MCF 10A (cell line): ENCODE data around the gene NOCT. TPM values are rescaled to one million over a fixed set of nuclear protein-coding genes. Genes with fewer than 3 reads are reported as not detected.

Experiments
- BruUV-seq: library from RNA; stranded (reverse); fragments of 400-500 nt; replicated peaks from 2 replicates; lab custom pipeline; 2021; lab: Mats Ljungman, UMichigan
- CTCF ChIA-PET: fragments of 300-600 bp; sonication (Branson Sonifier 250); formaldehyde crosslinking; extraction: SDS; loops from one replicate; lab custom pipeline; 2021; ENCODE audit warnings: antibody characterized with exemption, inconsistent platforms; lab: Yijun Ruan, JAX
- POLR2A ChIA-PET: fragments of 300-600, 350-650 bp; sonication (Branson Sonifier 250); formaldehyde crosslinking; extraction: SDS; loops from one replicate; lab custom pipeline; 2020; ENCODE audit warnings: antibody characterized with exemption, inconsistent platforms; lab: Yijun Ruan, JAX
- DNase-seq: peaks from one replicate; pipeline ENCODE4 v3.0.0-alpha.2; 2018; ENCODE audit not compliant: unreplicated experiment
- H3K27ac Mint-ChIP-seq: one replicate; pipeline ENCODE4 v1.8.0; 2022; ENCODE audit warnings: mild to moderate bottlenecking, low read depth, mixed read lengths; ENCODE audit not compliant: unreplicated experiment
- H3K27me3 Mint-ChIP-seq: one replicate; pipeline ENCODE4 v1.8.0; 2022; ENCODE audit warnings: mixed read lengths; ENCODE audit not compliant: insufficient read depth, unreplicated experiment
- H3K36me3 Mint-ChIP-seq: one replicate; pipeline ENCODE4 v1.8.0; 2022; ENCODE audit warnings: mild to moderate bottlenecking, moderate library complexity, mixed read lengths; ENCODE audit not compliant: insufficient read depth, unreplicated experiment
- H3K4me1 Mint-ChIP-seq: one replicate; pipeline ENCODE4 v1.8.0; 2022; ENCODE audit warnings: mixed read lengths; ENCODE audit not compliant: insufficient read depth, unreplicated experiment
- H3K4me3 Mint-ChIP-seq: one replicate; pipeline ENCODE4 v1.8.0; 2022; ENCODE audit warnings: mild to moderate bottlenecking, moderate library complexity, mixed read lengths; ENCODE audit not compliant: unreplicated experiment
- H3K9me3 Mint-ChIP-seq: one replicate; pipeline ENCODE4 v1.8.0; 2022; ENCODE audit warnings: mixed read lengths; ENCODE audit not compliant: unreplicated experiment
- intact Hi-C: fragments of 100-400 bp; cut with micrococcal nuclease; formaldehyde crosslinking; loops from 2 replicates; pipeline ENCODE4 v1.14.1; 2022
- total RNA-seq: library from RNA; stranded (reverse); gene quantifications from 2 replicates; pipeline ENCODE4 v1.2.3, GENCODE V29; 2022
- TF ChIP-seq, protein P1 (sequence below): fragments of 200-600 bp; IDR thresholded peaks from one replicate; pipeline ENCODE4 v1.8.0; 2022; ENCODE audit warnings: antibody characterized with exemption, mild to moderate bottlenecking; ENCODE audit not compliant: unreplicated experiment

The NOCT gene
- total RNA-seq, 1 experiment from 2014 or later, result 25.5 TPM

- Mint-ChIP-seq H3K9me3 (no peaks in the 10 kb centered on the region), H3K4me1 (peaks cover 6% of the 10 kb centered on the region)
Measured at GRCh38 chr4:139060591-139060990, 45.0 kb downstream of the NOCT start.

GRCh38 chr4:139076016-139076744 is 60.6 kb downstream of the NOCT start:
- ChIA-PET POLR2A (interaction anchor here (0.5 to 9.5 kb wide), 8 partner anchors 10 to 226 kb away, joined by 3 to 107 read pairs (median 3); partner anchors contain the start of genes NDUFC1 and NOCT), CTCF (interaction anchor here (1.2 to 3.9 kb wide), 2 partner anchors 46 kb away, joined by 4 to 27 read pairs; no protein-coding TSS in a partner anchor)
- TF ChIP-seq, protein P1, sequence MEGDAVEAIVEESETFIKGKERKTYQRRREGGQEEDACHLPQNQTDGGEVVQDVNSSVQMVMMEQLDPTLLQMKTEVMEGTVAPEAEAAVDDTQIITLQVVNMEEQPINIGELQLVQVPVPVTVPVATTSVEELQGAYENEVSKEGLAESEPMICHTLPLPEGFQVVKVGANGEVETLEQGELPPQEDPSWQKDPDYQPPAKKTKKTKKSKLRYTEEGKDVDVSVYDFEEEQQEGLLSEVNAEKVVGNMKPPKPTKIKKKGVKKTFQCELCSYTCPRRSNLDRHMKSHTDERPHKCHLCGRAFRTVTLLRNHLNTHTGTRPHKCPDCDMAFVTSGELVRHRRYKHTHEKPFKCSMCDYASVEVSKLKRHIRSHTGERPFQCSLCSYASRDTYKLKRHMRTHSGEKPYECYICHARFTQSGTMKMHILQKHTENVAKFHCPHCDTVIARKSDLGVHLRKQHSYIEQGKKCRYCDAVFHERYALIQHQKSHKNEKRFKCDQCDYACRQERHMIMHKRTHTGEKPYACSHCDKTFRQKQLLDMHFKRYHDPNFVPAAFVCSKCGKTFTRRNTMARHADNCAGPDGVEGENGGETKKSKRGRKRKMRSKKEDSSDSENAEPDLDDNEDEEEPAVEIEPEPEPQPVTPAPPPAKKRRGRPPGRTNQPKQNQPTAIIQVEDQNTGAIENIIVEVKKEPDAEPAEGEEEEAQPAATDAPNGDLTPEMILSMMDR, result no peak
- no peaks in the 10 kb centered on the region for H3K27me3 Mint-ChIP-seq
- H3K4me1 Mint-ChIP-seq, result peaks cover 3% of the 10 kb centered on the region
- intact Hi-C loops, result no loop called here
- no peak overlapping the region for H3K4me3 Mint-ChIP-seq
- no peak for DNase-seq
- no TSS peak for BruUV-seq
- no peaks in the 10 kb centered on the region for H3K9me3 Mint-ChIP-seq
- no peak overlapping the region for H3K27ac Mint-ChIP-seq
- H3K36me3 Mint-ChIP-seq, result peaks cover 34% of the 10 kb centered on the region

More at GRCh38 chr4:139060591-139060990, 45.0 kb downstream of the NOCT start:
- TF ChIP-seq, protein P1, result no peak
- no peak overlapping the region for H3K27ac Mint-ChIP-seq
- ChIA-PET POLR2A (interaction anchor here (1.4 to 1.5 kb wide), 2 partner anchors 16 to 18 kb away, joined by 3 to 4 read pairs; no protein-coding TSS in a partner anchor), CTCF (no interaction called here)
- H3K4me3 Mint-ChIP-seq, result no peak overlapping the region
- no TSS peak for BruUV-seq
- intact Hi-C loops, result no loop called here
- H3K36me3 Mint-ChIP-seq, result peaks cover 87% of the 10 kb centered on the region
- DNase-seq, result no peak
- no peaks in the 10 kb centered on the region for H3K27me3 Mint-ChIP-seq

GRCh38 chr4:139077567-139078355 is 62.2 kb downstream of the NOCT start:
- BruUV-seq, result no TSS peak
- Mint-ChIP-seq H3K36me3 (peaks cover 22% of the 10 kb centered on the region), H3K27me3 (no peaks in the 10 kb centered on the region), H3K9me3 (no peaks in the 10 kb centered on the region), H3K27ac (no peak overlapping the region), H3K4me1 (peaks cover 10% of the 10 kb centered on the region), H3K4me3 (no peak overlapping the region)
- ChIA-PET CTCF (interaction anchor here (0.5 to 3.9 kb wide), 4 partner anchors 11 to 48 kb away, joined by 3 to 27 read pairs (median 4); no protein-coding TSS in a partner anchor), POLR2A (interaction anchor here (0.6 to 10.7 kb wide), 7 partner anchors 8 to 223 kb away, joined by 3 to 163 read pairs (median 4); partner anchors contain the start of genes ELF2, NAA15 and NOCT)
- DNase-seq, result no peak
- intact Hi-C loops, result no loop called here
- TF ChIP-seq, protein P1, result no peak
